A549 (cell line): ENCODE data around the gene GCLC. TPM values are rescaled to one million over a fixed set of nuclear protein-coding genes. Genes with fewer than 3 reads are reported as not detected.

Source experiments
- ATAC-seq, 2 experiments: fragments of 200-7000 bp in 1 of 2; fragments of >200 bp in 1 of 2; cut with Nextera tagmentation in 1 of 2; cut with Tn5 transposase in 1 of 2; 3 replicates each; pipeline versions ENCODE4 v1.8.0 to v1.9.1; 2018 to 2020; ENCODE audit warnings: mild to moderate bottlenecking in 1 of 2, moderate library complexity in 1 of 2
- CTCF ChIA-PET: fragments of 300-600 bp; sonication (Branson Sonifier 250); formaldehyde crosslinking; extraction: SDS; loops from one replicate; lab custom pipeline; 2021; ENCODE audit warnings: antibody characterized with exemption, inconsistent platforms; lab: Yijun Ruan, JAX
- POLR2A ChIA-PET: fragments of 350-600 bp; formaldehyde crosslinking; extraction: SDS; loops from one replicate; lab custom pipeline; 2021; ENCODE audit warnings: antibody characterized with exemption, inconsistent platforms; lab: Yijun Ruan, JAX
- DNase-seq, 2 experiments: peaks; one replicate each; pipeline versions ENCODE4 v3.0.0 to v3.0.0-alpha.2; 2011 to 2016; ENCODE audit warnings: low read depth in 1 of 2, low spot score in 1 of 2
- FAIRE-seq: peaks from 2 replicates; lab custom pipeline; 2011; peaks lifted over from hg19 to GRCh38; lab: Jason Lieb, UNC
- H3K27ac ChIP-seq, 2 experiments: fragments of >200 bp; sonication (Bioruptor Twin); formaldehyde crosslinking; 3 replicates each; pipeline ENCODE4 v1.5.1; 2016 to 2017
- H3K4me1 ChIP-seq: fragments of >200 bp; sonication (Bioruptor Twin); formaldehyde crosslinking; 3 replicates; pipeline ENCODE4 v1.6.1; 2016
- H3K4me2 ChIP-seq: fragments of >200 bp; sonication (Bioruptor Twin); formaldehyde crosslinking; 3 replicates; pipeline ENCODE4 v1.6.1; 2016
- H3K4me3 ChIP-seq: fragments of >200 bp; sonication (Bioruptor Twin); formaldehyde crosslinking; 3 replicates; pipeline ENCODE4 v1.5.1; 2016
- H3K9me3 ChIP-seq: fragments of >200 bp; sonication (Bioruptor Twin); formaldehyde crosslinking; 3 replicates; pipeline ENCODE4 v1.6.1; 2016
- BHLHE40 ChIP-seq: IDR thresholded peaks from 2 replicates; pipeline ENCODE4 v1.6.1; 2012; ENCODE audit warnings: low read depth, low read length, inconsistent platforms
- CBX2 ChIP-seq: fragments of 200-600 bp; sonication (generic); IDR thresholded peaks from 2 replicates; pipeline ENCODE4 v1.6.1; 2016; ENCODE audit warnings: low read depth, mild to moderate bottlenecking, borderline replicate concordance
- CEBPB ChIP-seq, 2 experiments: fragments of >200 bp in 1 of 2; sonication (Bioruptor Twin) in 1 of 2; formaldehyde crosslinking in 1 of 2; IDR thresholded peaks; 2 replicates each; pipeline ENCODE4 v1.6.1; 2012 to 2016
- CTCF ChIP-seq: fragments of >200 bp; sonication (Bioruptor Twin); formaldehyde crosslinking; IDR thresholded peaks from 3 replicates; pipeline ENCODE4 v1.5.1; 2016
- EHF ChIP-seq: fragments of 250-450 bp; sonication (Bioruptor Pico); IDR thresholded peaks from 2 replicates; pipeline ENCODE4 v1.5.0; 2020; ENCODE audit warnings: mild to moderate bottlenecking
- EP300 ChIP-seq, 2 experiments: fragments of >200 bp; sonication (Bioruptor Twin); formaldehyde crosslinking; IDR thresholded peaks; 2 replicates in 1 of 2; 3 replicates in 1 of 2; pipeline ENCODE4 v1.6.1; 2016 to 2017
- FOXS1 ChIP-seq: fragments of 250-450 bp; sonication (Bioruptor Pico); IDR thresholded peaks from 2 replicates; pipeline ENCODE4 v1.5.0; 2020; ENCODE audit warnings: mild to moderate bottlenecking, moderate library complexity
- GATA3 ChIP-seq: IDR thresholded peaks from 2 replicates; pipeline ENCODE4 v1.6.1; 2012; ENCODE audit warnings: borderline replicate concordance
- HEYL ChIP-seq: fragments of 250-450 bp; sonication (Bioruptor Pico); IDR thresholded peaks from 2 replicates; pipeline ENCODE4 v1.8.0; 2021; ENCODE audit warnings: mild to moderate bottlenecking, moderate library complexity
- HOXB13 ChIP-seq: fragments of 250-450 bp; sonication (Bioruptor Pico); IDR thresholded peaks from 2 replicates; pipeline ENCODE4 v1.5.0; 2020; ENCODE audit warnings: low read depth, mild to moderate bottlenecking, moderate library complexity
- MAFK ChIP-seq: fragments of 450-650 bp; IDR thresholded peaks from 2 replicates; pipeline ENCODE4 v1.6.1; 2014; ENCODE audit not compliant: partially characterized antibody
- PBX3 ChIP-seq: IDR thresholded peaks from 2 replicates; pipeline ENCODE4 v1.6.1; 2012
- POLR2AphosphoS2 ChIP-seq: conservative IDR thresholded peaks from 2 replicates; pipeline ENCODE4 v1.6.1; 2012; ENCODE audit warnings: low read length, improper control_type of control experiment, inconsistent platforms
- RARB ChIP-seq: fragments of 250-450 bp; sonication (Bioruptor Pico); IDR thresholded peaks from 2 replicates; pipeline ENCODE4 v1.8.0; 2021; ENCODE audit warnings: mild to moderate bottlenecking, moderate library complexity
- RFX5 ChIP-seq: fragments of 450-650 bp; IDR thresholded peaks from 2 replicates; pipeline ENCODE4 v1.7.1; 2014; ENCODE audit warnings: antibody characterized with exemption, mild to moderate bottlenecking, moderate library complexity
- TFCP2L1 ChIP-seq: fragments of 250-450 bp; sonication (Bioruptor Pico); IDR thresholded peaks from 2 replicates; pipeline ENCODE4 v1.5.0; 2021; ENCODE audit warnings: mild to moderate bottlenecking
- ZFP36 ChIP-seq: fragments of 450-650 bp; IDR thresholded peaks from 2 replicates; pipeline ENCODE4 v1.6.1; 2014; ENCODE audit warnings: borderline replicate concordance; ENCODE audit not compliant: partially characterized antibody
- WGBS: methylation state at CpG from one replicate; pipeline ENCODE4 v1.1.6; 2017; ENCODE audit errors: missing lambda C conversion rate; 5-methylcytosine and 5-hydroxymethylcytosine counted together
- polyA plus RNA-seq, 4 experiments: library from polyadenylated mRNA; depleted of rRNA in 3 of 4; stranded (reverse); fragments of >200 nt; fragmentation: RNase III in 1 of 4; extraction: RNeasy Plus Mini Kit Qiagen cat#74134 plus additional on column Dnase treatment in 1 of 4; gene quantifications; 2 replicates in 3 of 4; 3 replicates in 1 of 4; pipeline ENCODE4 v1.2.3, GENCODE V29; 2011 to 2017
- TF ChIP-seq, protein P1 (sequence below): fragments of 200-600 bp; sonication (generic); IDR thresholded peaks from 2 replicates; pipeline ENCODE4 v1.6.1; 2016; ENCODE audit warnings: antibody characterized with exemption, mild to moderate bottlenecking, moderate library complexity
- TF ChIP-seq, protein P2 (sequence below): fragments of 150-350 bp; IDR thresholded peaks from 2 replicates; pipeline ENCODE4 v1.6.1; 2014; ENCODE audit warnings: low read depth, mild to moderate bottlenecking, low read length
- TF ChIP-seq, protein P3 (sequence below): IDR thresholded peaks from 2 replicates; pipeline ENCODE4 v1.6.1; 2012; ENCODE audit warnings: low read depth, borderline replicate concordance

Gene GCLC
- polyA plus RNA-seq, 2 of the 4 experiments (the other 2 are of a cell fraction) = 116 to 180 TPM

DNA sequence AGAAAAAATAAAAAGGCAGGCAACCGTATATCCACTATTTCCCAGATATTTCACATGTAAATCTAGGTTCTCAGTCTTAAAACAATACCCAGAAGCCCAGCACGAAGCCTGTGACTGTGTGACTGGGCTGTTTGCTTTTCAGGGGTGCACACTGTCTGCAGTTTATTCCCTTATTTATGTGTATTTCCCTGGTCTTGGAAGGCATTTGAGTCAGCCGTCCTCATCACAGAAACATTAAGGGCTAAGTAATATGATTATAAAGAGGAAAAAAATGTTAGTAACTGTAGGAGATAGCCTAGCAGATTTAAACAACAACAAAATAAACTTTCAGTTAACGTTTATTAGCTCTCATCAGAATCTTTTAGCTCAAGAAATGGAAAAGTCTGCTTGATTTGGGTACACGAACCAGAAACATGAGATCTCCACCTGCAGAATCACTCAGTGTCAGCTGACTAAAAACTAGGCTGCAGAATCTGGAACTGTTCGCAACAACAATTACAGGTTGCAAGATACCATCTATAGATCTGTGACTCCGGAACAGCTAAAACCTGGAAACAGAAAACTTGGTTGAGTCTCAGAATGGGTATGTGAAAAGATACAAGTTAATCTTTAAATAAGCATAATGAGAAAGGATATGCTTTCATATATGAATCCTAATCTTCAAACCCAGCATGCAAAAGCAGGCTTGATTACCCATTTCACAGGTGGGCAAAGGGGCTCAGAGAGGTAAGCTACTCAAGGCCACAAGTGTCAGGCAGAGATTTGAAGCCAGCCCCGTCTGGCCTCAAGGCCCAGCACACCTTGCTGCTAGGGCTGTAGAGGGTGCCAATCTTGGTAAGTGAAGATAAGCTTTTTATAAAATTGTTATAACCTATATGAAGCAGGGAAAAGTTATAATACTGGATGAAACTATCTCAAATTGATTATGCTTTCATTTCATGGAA is 21.1 kb downstream of the GCLC start:
- ATAC-seq (peak in 1 of 2 experiments; percentile 21; a peak in 3 of 6 replicates), DNase-seq (no peak), FAIRE-seq (no peak)
- no peaks in the 10 kb centered on the region for H3K9me3 ChIP-seq
- H3K27ac ChIP-seq = peak overlapping the region; percentile 69 to 85
- TF ChIP-seq CTCF = no peak
- no peak for TF ChIP-seq RFX5
- no peak for TF ChIP-seq PBX3
- TF ChIP-seq, protein P1, sequence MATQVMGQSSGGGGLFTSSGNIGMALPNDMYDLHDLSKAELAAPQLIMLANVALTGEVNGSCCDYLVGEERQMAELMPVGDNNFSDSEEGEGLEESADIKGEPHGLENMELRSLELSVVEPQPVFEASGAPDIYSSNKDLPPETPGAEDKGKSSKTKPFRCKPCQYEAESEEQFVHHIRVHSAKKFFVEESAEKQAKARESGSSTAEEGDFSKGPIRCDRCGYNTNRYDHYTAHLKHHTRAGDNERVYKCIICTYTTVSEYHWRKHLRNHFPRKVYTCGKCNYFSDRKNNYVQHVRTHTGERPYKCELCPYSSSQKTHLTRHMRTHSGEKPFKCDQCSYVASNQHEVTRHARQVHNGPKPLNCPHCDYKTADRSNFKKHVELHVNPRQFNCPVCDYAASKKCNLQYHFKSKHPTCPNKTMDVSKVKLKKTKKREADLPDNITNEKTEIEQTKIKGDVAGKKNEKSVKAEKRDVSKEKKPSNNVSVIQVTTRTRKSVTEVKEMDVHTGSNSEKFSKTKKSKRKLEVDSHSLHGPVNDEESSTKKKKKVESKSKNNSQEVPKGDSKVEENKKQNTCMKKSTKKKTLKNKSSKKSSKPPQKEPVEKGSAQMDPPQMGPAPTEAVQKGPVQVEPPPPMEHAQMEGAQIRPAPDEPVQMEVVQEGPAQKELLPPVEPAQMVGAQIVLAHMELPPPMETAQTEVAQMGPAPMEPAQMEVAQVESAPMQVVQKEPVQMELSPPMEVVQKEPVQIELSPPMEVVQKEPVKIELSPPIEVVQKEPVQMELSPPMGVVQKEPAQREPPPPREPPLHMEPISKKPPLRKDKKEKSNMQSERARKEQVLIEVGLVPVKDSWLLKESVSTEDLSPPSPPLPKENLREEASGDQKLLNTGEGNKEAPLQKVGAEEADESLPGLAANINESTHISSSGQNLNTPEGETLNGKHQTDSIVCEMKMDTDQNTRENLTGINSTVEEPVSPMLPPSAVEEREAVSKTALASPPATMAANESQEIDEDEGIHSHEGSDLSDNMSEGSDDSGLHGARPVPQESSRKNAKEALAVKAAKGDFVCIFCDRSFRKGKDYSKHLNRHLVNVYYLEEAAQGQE = no peak
- no peak for TF ChIP-seq BHLHE40
- WGBS = 44% methylated on average over 8 of the region's 8 CpGs
- H3K4me1 ChIP-seq = peaks cover 79% of the 10 kb centered on the region
- no peak overlapping the region for H3K4me3 ChIP-seq
- CTCF ChIA-PET = interaction anchor here (1.0 to 2.1 kb wide), 4 partner anchors 11 to 195 kb away, joined by 4 to 7 read pairs (median 6); no protein-coding TSS in a partner anchor
- POLR2A ChIA-PET = interaction anchor here (1.6 kb wide), 1 partner anchor 21 kb away, joined by 4 read pairs; the partner anchor contains the start of gene GCLC
- H3K4me2 ChIP-seq = peak overlapping the region; percentile 74

GRCh38 chr6:53520320-53520928 is 24.5 kb downstream of the GCLC start:
- no peak for ATAC-seq
- no peak overlapping the region for H3K4me3 ChIP-seq
- no peak overlapping the region for H3K4me2 ChIP-seq
- TF ChIP-seq, protein P2, sequence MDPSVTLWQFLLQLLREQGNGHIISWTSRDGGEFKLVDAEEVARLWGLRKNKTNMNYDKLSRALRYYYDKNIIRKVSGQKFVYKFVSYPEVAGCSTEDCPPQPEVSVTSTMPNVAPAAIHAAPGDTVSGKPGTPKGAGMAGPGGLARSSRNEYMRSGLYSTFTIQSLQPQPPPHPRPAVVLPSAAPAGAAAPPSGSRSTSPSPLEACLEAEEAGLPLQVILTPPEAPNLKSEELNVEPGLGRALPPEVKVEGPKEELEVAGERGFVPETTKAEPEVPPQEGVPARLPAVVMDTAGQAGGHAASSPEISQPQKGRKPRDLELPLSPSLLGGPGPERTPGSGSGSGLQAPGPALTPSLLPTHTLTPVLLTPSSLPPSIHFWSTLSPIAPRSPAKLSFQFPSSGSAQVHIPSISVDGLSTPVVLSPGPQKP = no peak
- no peak for TF ChIP-seq ZFP36
- no peak for TF ChIP-seq FOXS1 (CRISPR knock-in tag)
- TF ChIP-seq HOXB13 (CRISPR knock-in tag) = no peak
- no peak for TF ChIP-seq TFCP2L1
- no peak for TF ChIP-seq RARB (CRISPR knock-in tag)
- TF ChIP-seq, protein P3, sequence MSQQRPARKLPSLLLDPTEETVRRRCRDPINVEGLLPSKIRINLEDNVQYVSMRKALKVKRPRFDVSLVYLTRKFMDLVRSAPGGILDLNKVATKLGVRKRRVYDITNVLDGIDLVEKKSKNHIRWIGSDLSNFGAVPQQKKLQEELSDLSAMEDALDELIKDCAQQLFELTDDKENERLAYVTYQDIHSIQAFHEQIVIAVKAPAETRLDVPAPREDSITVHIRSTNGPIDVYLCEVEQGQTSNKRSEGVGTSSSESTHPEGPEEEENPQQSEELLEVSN = no peak
- TF ChIP-seq POLR2AphosphoS2 = no peak
- no peak for TF ChIP-seq MAFK
- no peak for TF ChIP-seq EP300 (IDR thresholded peaks at IDR 0.05)
- TF ChIP-seq GATA3 = no peak
- no peak for TF ChIP-seq CEBPB (IDR thresholded peaks at IDR 0.05)
- TF ChIP-seq HEYL = no peak
- TF ChIP-seq EHF = no peak
- no peak for TF ChIP-seq CBX2
- H3K9me3 ChIP-seq = no peaks in the 10 kb centered on the region
- H3K27ac ChIP-seq = no peak overlapping the region
- WGBS = 91% methylated on average over 9 of the region's 14 CpGs
- DNase-seq = no peak
- FAIRE-seq = no peak
- CTCF ChIA-PET = interaction anchor here (1.6 kb wide), 1 partner anchor 27 kb away, joined by 3 read pairs; no protein-coding TSS in a partner anchor
- H3K4me1 ChIP-seq = peaks cover 75% of the 10 kb centered on the region
- POLR2A ChIA-PET = no interaction called here
